OCI-LY3 (cell line): ENCODE data around the gene CTSW.
A peak's percentile ranks its signal among the peaks of the same experiment; 100 is the strongest.

Source experiments
- H2AFZ ChIP-seq: fragments of 200-600, 300-600 bp; shearing (Covaris generic); 2 replicates; pipeline ENCODE4 v1.6.0; 2014; ENCODE audit warnings: antibody characterized with exemption, low read depth, low read length
- H3K27ac ChIP-seq: fragments of 200-600, 300-600 bp; sonication (generic); 2 replicates; pipeline ENCODE4 v1.5.1; 2014; ENCODE audit warnings: mild to moderate bottlenecking, low read length, moderate library complexity, mixed read lengths
- H3K27me3 ChIP-seq: fragments of 200-600, 300-600 bp; sonication (generic); 2 replicates; pipeline ENCODE4 v1.6.1; 2014; ENCODE audit warnings: low read depth, low read length, mixed read lengths
- H3K36me3 ChIP-seq: fragments of 200-600, 300-600 bp; sonication (generic); replicated peaks from 2 replicates; pipeline ENCODE3; 2014; ENCODE audit warnings: low read depth, low read length, mixed read lengths
- H3K4me1 ChIP-seq: fragments of 300-600, 200-600 bp; sonication (generic); 2 replicates; pipeline ENCODE4 v1.6.1; 2014; ENCODE audit warnings: low read length, mixed read lengths
- H3K4me2 ChIP-seq: fragments of 200-600, 300-600 bp; sonication (generic); 2 replicates; pipeline ENCODE4 v1.6.1; 2014; ENCODE audit warnings: low read length, mixed read lengths
- H3K4me3 ChIP-seq: fragments of 300-600, 200-600 bp; sonication (generic); 2 replicates; pipeline ENCODE4 v1.5.1; 2014; ENCODE audit warnings: antibody characterized with exemption, mild to moderate bottlenecking, low read length, moderate library complexity
- H3K79me2 ChIP-seq: fragments of 300-600, 200-600 bp; shearing (Covaris generic); 2 replicates; pipeline ENCODE4 v1.6.1; 2014; ENCODE audit warnings: mild to moderate bottlenecking, low read length, mixed read lengths
- H3K9ac ChIP-seq: fragments of 300-600, 200-600 bp; shearing (Covaris generic); 2 replicates; pipeline ENCODE4 v1.6.0; 2014; ENCODE audit warnings: mild to moderate bottlenecking, low read length, moderate library complexity
- H3K9me3 ChIP-seq: fragments of 200-600, 300-600 bp; shearing (Covaris generic); 2 replicates; pipeline ENCODE4 v1.6.1; 2014; ENCODE audit warnings: low read length, mixed read lengths; ENCODE audit not compliant: insufficient read depth
- H4K20me1 ChIP-seq: fragments of 200-600, 300-600 bp; sonication (generic); 2 replicates; pipeline ENCODE4 v1.6.1; 2016; ENCODE audit warnings: low read length, mixed read lengths; ENCODE audit not compliant: insufficient read depth
- CTCF ChIP-seq: fragments of 200-600, 300-600 bp; sonication (generic); IDR thresholded peaks from 2 replicates; pipeline ENCODE4 v1.5.1; 2014; ENCODE audit warnings: antibody characterized with exemption, low read length, low read depth
- EZH2phosphoT487 ChIP-seq: fragments of 200-600 bp; shearing (Covaris generic); IDR thresholded peaks from 2 replicates; pipeline ENCODE4 v1.6.1; 2018; ENCODE audit warnings: antibody characterized with exemption, mixed run types, low read depth

Gene CTSW

DNA sequence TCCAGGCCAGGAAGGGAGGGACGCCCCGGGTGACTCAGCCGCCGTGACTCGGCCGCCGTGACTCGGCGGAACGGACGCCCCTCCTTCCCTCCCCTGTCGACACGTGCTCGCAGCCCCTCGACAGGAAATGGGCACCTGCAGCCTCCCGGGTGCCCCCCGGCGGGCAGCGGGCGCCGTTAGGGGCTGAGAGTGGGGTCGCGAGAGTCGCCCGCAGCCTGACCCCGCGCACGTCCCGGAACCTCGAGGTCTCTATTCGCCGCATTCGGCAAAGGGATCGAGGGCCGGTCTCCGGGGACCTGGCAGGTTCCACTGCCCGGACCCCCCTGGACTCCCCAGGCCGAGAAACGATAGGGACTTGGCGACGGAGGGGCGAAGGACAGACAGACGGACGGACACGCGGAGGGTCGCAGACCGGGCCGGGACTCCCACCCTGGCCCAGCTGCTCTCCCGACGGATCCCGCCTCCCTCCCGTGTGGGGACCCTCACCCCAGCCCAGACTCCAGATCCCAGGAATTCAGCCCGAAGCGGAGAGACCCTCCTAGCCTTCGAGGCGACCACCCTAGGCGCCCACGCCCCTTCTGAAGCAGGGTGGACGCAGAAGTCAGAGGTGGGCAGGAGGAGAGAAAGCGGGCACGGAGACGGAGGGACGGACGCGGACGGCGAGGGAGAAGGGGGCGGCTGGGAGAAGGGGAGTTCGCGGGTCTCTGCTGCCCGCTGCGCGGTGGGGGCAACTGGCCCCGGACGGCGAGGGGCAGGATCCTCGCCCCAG, 19.9 kb downstream of the CTSW start:
- H3K27ac ChIP-seq, result no peak overlapping the region
- no peak for TF ChIP-seq CTCF
- TF ChIP-seq EZH2phosphoT487, result no peak
- peaks cover 21% of the 10 kb centered on the region; the same call in 1 of the 2 replicates for H3K27me3 ChIP-seq
- no peak overlapping the region for H2AFZ ChIP-seq
- no peaks in the 10 kb centered on the region for H3K4me1 ChIP-seq
- no peak overlapping the region for H3K9ac ChIP-seq
- H3K36me3 ChIP-seq, result no peaks in the 10 kb centered on the region
- H3K79me2 ChIP-seq, result no peaks in the 10 kb centered on the region
- peak overlapping the region; percentile 59; the same call in 1 of the 2 replicates for H3K4me2 ChIP-seq
- H3K4me3 ChIP-seq, result no peak overlapping the region
- no peaks in the 10 kb centered on the region for H4K20me1 ChIP-seq
- no peaks in the 10 kb centered on the region for H3K9me3 ChIP-seq

GRCh38 chr11:65900125-65900898, 20.7 kb downstream of the CTSW start, which contains the start of gene FOSL1:
FOSL1 (minus strand) TSS chr11:65900388; CDS start chr11:65900339, 49 bp downstream.
- Histone ChIP-seq H3K79me2 (no peaks in the 10 kb centered on the region), H3K9me3 (no peaks in the 10 kb centered on the region), H3K4me2 (peak within 1 kb of the TSS; percentile 59), H4K20me1 (no peaks in the 10 kb centered on the region), H3K36me3 (no peaks in the 10 kb centered on the region), H3K27me3 (peaks cover 21% of the 10 kb centered on the region; the same call in 1 of the 2 replicates), H3K9ac (no peak within 1 kb of the TSS), H3K4me1 (no peaks in the 10 kb centered on the region), H2AFZ (no peak within 1 kb of the TSS), H3K4me3 (peak within 1 kb of the TSS; percentile 68), H3K27ac (no peak within 1 kb of the TSS)
- TF ChIP-seq CTCF (no peak), EZH2phosphoT487 (no peak)

DNA sequence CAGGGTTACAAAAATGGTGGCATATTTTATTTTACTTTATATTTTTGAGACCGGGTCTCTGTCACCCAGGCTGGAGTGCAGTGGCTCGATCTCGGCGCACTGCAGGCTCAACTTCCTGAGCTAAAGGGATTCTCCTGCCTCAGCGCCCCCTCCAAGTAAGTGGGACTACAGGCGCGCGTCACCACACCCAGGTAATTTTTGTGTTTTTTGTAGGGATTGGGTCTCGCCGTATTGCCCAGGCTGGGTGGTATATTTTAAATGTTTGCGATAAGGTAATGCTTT, 21.2 kb downstream of the CTSW start:
- Histone ChIP-seq H3K79me2 (no peaks in the 10 kb centered on the region), H2AFZ (no peak overlapping the region), H3K36me3 (no peaks in the 10 kb centered on the region), H3K27me3 (peaks cover 25% of the 10 kb centered on the region; the same call in 1 of the 2 replicates), H3K4me1 (no peaks in the 10 kb centered on the region), H4K20me1 (no peaks in the 10 kb centered on the region), H3K9ac (no peak overlapping the region), H3K9me3 (no peaks in the 10 kb centered on the region), H3K4me3 (peak overlapping the region; percentile 68), H3K4me2 (peak overlapping the region; percentile 59), H3K27ac (no peak overlapping the region)
- TF ChIP-seq CTCF (no peak), EZH2phosphoT487 (no peak)

DNA sequence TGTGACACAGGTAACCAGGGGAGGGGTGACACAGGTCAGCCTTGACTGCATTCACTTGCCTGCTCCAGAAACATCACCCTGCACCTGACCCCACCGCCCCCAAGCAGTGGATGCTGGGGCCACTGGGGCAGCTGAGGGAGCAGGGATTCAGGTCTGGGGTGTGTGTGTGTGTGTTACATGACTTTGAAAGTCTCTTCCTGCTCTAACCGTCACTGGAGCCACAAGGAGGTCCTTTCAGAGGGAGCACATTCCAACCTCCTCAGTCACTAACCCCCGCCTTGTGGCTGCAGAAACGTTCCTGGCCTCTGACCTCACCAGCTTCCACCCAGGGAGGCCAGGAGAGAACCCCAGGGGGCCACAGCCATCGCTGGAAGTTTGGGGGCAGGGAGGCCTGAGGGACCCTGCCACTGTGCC, 23.4 kb downstream of the CTSW start:
- Histone ChIP-seq H2AFZ (no peak overlapping the region), H3K4me1 (no peaks in the 10 kb centered on the region), H3K27ac (no peak overlapping the region), H3K79me2 (no peaks in the 10 kb centered on the region), H3K4me3 (no peak overlapping the region), H3K36me3 (no peaks in the 10 kb centered on the region), H3K27me3 (peaks cover 37% of the 10 kb centered on the region), H3K9ac (no peak overlapping the region), H3K9me3 (no peaks in the 10 kb centered on the region), H3K4me2 (no peak overlapping the region), H4K20me1 (no peaks in the 10 kb centered on the region)
- no peak for TF ChIP-seq CTCF
- TF ChIP-seq EZH2phosphoT487, result no peak
